NB4 (cell line): Measurements from ENCODE around the gene ZCCHC10.

Experiments
- CTCF ChIP-seq: IDR thresholded peaks from one replicate; pipeline ENCODE4 v1.5.1; 2012; ENCODE audit warnings: low read depth, low read length
- MAX ChIP-seq: IDR thresholded peaks from 2 replicates; pipeline ENCODE4 v1.6.1; 2011; ENCODE audit warnings: low read depth, low read length
- POLR2A ChIP-seq: IDR thresholded peaks from 2 replicates; pipeline ENCODE4 v1.6.1; 2011; ENCODE audit warnings: mild to moderate bottlenecking; ENCODE audit not compliant: insufficient read length; ENCODE audit errors: extremely low read depth

- no peak for TF ChIP-seq CTCF
- TF ChIP-seq POLR2A, result no peak
- TF ChIP-seq MAX, result no peak
Observed at GRCh38 chr5:133063965-133064364, 37.6 kb upstream of the ZCCHC10 start.
